Spleen (tissue), 11 donors: ENCODE data around the gene ABHD6. TPM values are rescaled to one million over a fixed set of nuclear protein-coding genes. Genes with fewer than 3 reads are reported as not detected.

ENCODE experiments used
- DNase-seq: peaks from one replicate; pipeline ENCODE4 v3.0.0-alpha.2; 2020
- H3K27ac ChIP-seq, 8 donors: fragments of 200-600 bp; sonication (generic) in 7 of 8; 1 replicate in 4 of 8; 2 replicates in 4 of 8; pipeline versions ENCODE4 v1.5.0 to v1.8.0; 2016 to 2021; ENCODE audit warnings: inconsistent platforms in 4 of 8, mild to moderate bottlenecking in 4 of 8, moderate library complexity in 1 of 8
- H3K27me3 ChIP-seq, 7 donors: fragments of 200-600 bp; sonication (generic) in 6 of 7; replicated peaks in 1 of 7; 1 replicate in 4 of 7; 2 replicates in 3 of 7; pipeline versions ENCODE4 v1.5.0 to v1.8.0; 2016 to 2021; ENCODE audit warnings: inconsistent platforms in 3 of 7, mild to moderate bottlenecking in 1 of 7
- H3K36me3 ChIP-seq, 6 donors: fragments of 200-600 bp; sonication (generic) in 5 of 6; 1 replicate in 4 of 6; 2 replicates in 2 of 6; pipeline versions ENCODE4 v1.5.0 to v1.8.0; 2016 to 2021; ENCODE audit warnings: inconsistent platforms in 2 of 6
- H3K4me1 ChIP-seq, 6 donors: fragments of 200-600 bp; sonication (generic) in 5 of 6; 1 replicate in 3 of 6; 2 replicates in 3 of 6; pipeline versions ENCODE4 v1.5.0 to v1.8.0; 2016 to 2021; ENCODE audit warnings: inconsistent platforms in 3 of 6
- H3K4me3 ChIP-seq, 8 donors: fragments of 200-600 bp; sonication (generic) in 7 of 8; 1 replicate in 4 of 8; 2 replicates in 4 of 8; pipeline versions ENCODE4 v1.5.0 to v1.8.0; 2016 to 2021; ENCODE audit warnings: inconsistent platforms in 4 of 8, mild to moderate bottlenecking in 4 of 8, moderate library complexity in 2 of 8
- H3K9me3 ChIP-seq, 8 donors: fragments of 200-600 bp; sonication (generic) in 7 of 8; 1 replicate in 4 of 8; 2 replicates in 4 of 8; pipeline versions ENCODE4 v1.5.0 to v1.8.0; 2016 to 2021; ENCODE audit warnings: inconsistent platforms in 4 of 8
- POLR2A ChIP-seq, 3 donors: fragments of 450-650 bp; IDR thresholded peaks; one replicate each; pipeline ENCODE4 v1.5.1; 2017; ENCODE audit warnings: antibody characterized with exemption in 3 of 3, mild to moderate bottlenecking in 1 of 3
- POLR2AphosphoS5 ChIP-seq, 3 donors: sonication (generic); formaldehyde crosslinking; IDR thresholded peaks; one replicate each; pipeline ENCODE4 v1.5.1; 2017; ENCODE audit warnings: antibody characterized with exemption in 3 of 3
- WGBS, 5 donors: extraction: QIAGEN DNeasy Blood & Tissue Kit in 3 of 5; methylation state at CpG; one replicate each; pipeline versions ENCODE4 v1.1.5 to v1.1.7; 2013 to 2018; 5-methylcytosine and 5-hydroxymethylcytosine counted together
- intact Hi-C: fragments of 100-400 bp; cut with DNase I; formaldehyde crosslinking; loops from one replicate; pipeline ENCODE4 v1.15.0; 2023; ENCODE audit warnings: low total_unique reads
- polyA plus RNA-seq, 3 donors: library from polyadenylated mRNA; stranded (reverse); fragments of 200-250 nt; gene quantifications; one replicate each; pipeline ENCODE4 v1.2.1, GENCODE V29; 2013
- total RNA-seq, 7 donors: library from RNA; depleted of rRNA in 3 of 7; stranded (reverse); fragments of >200 nt in 3 of 7; fragmentation: NEBNext Ultra II Directional in 4 of 7; extraction: Animal tissue kit (Norgen Biotek cat#: 25700) in 4 of 7; gene quantifications; one replicate each; pipeline versions ENCODE4 v1.1.0 to v1.2.1, GENCODE V29; 2016 to 2021
- TF ChIP-seq, protein P1 (sequence below), 11 experiments: fragments of 200-600 bp in 7 of 11; fragments of 450-650 bp in 4 of 11; sonication (generic) in 4 of 11; IDR thresholded peaks in 8 of 11; conservative IDR thresholded peaks in 3 of 11; 1 replicate in 7 of 11; 2 replicates in 4 of 11; pipeline versions ENCODE4 v1.4.0 to v1.8.0; 2016 to 2021; ENCODE audit warnings: antibody characterized with exemption in 11 of 11, inconsistent platforms in 4 of 11, mild to moderate bottlenecking in 1 of 11
- donor health status: healthy with polysubstance abuse.
- donor health status: DM: no; HTN: no; CAD: no; lungs with moderate emphysema.
- donor health status: DM: no; HTN: no; CAD: no.
- donor health status: Bipolar disorder and iron deficiency.
- donor health status: healthy.
- donor health status: DM: no; HTN: no; CAD: no.
- donor health status: DM: yes; HTN: yes; CAD: no.

The ABHD6 gene
- total and polyA plus RNA-seq, 10 donors: 17.2 to 79.9 (median 48.4) TPM

GRCh38 chr3:58236527-58237237, 910 bp upstream of the ABHD6 start:
- Histone ChIP-seq H3K4me1 (peaks cover 13 to 90% (median 63%) of the 10 kb centered on the region in 6 donors), H3K36me3 (no peaks in the 10 kb centered on the region), H3K27ac (peak overlapping the region; percentile 72 to 94 (median 88)), H3K4me3 (peak overlapping the region; percentile 82 to 99 (median 93)), H3K27me3 (no peaks in the 10 kb centered on the region), H3K9me3 (no peaks in the 10 kb centered on the region)
- DNase-seq: peak; percentile 85
- TF ChIP-seq POLR2AphosphoS5 (IDR thresholded peaks at IDR 0.05) (no peak), POLR2A (IDR thresholded peaks at IDR 0.05) (no peak)
- TF ChIP-seq, protein P1, sequence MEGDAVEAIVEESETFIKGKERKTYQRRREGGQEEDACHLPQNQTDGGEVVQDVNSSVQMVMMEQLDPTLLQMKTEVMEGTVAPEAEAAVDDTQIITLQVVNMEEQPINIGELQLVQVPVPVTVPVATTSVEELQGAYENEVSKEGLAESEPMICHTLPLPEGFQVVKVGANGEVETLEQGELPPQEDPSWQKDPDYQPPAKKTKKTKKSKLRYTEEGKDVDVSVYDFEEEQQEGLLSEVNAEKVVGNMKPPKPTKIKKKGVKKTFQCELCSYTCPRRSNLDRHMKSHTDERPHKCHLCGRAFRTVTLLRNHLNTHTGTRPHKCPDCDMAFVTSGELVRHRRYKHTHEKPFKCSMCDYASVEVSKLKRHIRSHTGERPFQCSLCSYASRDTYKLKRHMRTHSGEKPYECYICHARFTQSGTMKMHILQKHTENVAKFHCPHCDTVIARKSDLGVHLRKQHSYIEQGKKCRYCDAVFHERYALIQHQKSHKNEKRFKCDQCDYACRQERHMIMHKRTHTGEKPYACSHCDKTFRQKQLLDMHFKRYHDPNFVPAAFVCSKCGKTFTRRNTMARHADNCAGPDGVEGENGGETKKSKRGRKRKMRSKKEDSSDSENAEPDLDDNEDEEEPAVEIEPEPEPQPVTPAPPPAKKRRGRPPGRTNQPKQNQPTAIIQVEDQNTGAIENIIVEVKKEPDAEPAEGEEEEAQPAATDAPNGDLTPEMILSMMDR (IDR thresholded peaks at IDR 0.05 in 8 of 11, conservative IDR thresholded peaks at IDR 0.05 in 3 of 11): no peak
- WGBS, 5 donors: 15 to 18% (median 17%) methylated on average over 21 to 24 of the region's 24 CpGs
- intact Hi-C loops: no loop called here

- peaks cover 14 to 85% (median 63%) of the 10 kb centered on the region in 6 donors for H3K4me1 ChIP-seq
- H3K9me3 ChIP-seq: no peaks in the 10 kb centered on the region
- H3K36me3 ChIP-seq: no peaks in the 10 kb centered on the region
- TF ChIP-seq, protein P1 (IDR thresholded peaks at IDR 0.05 in 8 of 11, conservative IDR thresholded peaks at IDR 0.05 in 3 of 11): no peak
- no peak for TF ChIP-seq POLR2A (IDR thresholded peaks at IDR 0.05)
- TF ChIP-seq POLR2AphosphoS5 (IDR thresholded peaks at IDR 0.05): peak in 2 of 3 donors; percentile 54 to 62
- DNase-seq: peak; percentile 90
- intact Hi-C loops: no loop called here
- peak overlapping the region; percentile 72 to 94 (median 88) for H3K27ac ChIP-seq
- 0 to 2% (median 1%) methylated on average over 41 to 53 of the region's 53 CpGs for WGBS, 5 donors
- H3K27me3 ChIP-seq: no peaks in the 10 kb centered on the region
- H3K4me3 ChIP-seq: peak overlapping the region; percentile 82 to 99 (median 93)
These were observed 519 bp downstream of the ABHD6 start for GRCh38 chr3:58237941-58238681.

GRCh38 chr3:58238830-58239229, 1.2 kb downstream of the ABHD6 start:
- 59 to 74% (median 65%) methylated on average over 7 of the region's 7 CpGs for WGBS, 5 donors
- Histone ChIP-seq H3K9me3 (no peaks in the 10 kb centered on the region), H3K4me1 (peaks cover 14 to 78% (median 58%) of the 10 kb centered on the region in 6 donors), H3K27ac (peak overlapping the region in 5 of 8 donors; percentile 87 to 94 (median 88)), H3K27me3 (no peaks in the 10 kb centered on the region), H3K4me3 (peak overlapping the region; percentile 82 to 99 (median 93)), H3K36me3 (no peaks in the 10 kb centered on the region)
- DNase-seq: no peak
- TF ChIP-seq, protein P1 (IDR thresholded peaks at IDR 0.05 in 8 of 11, conservative IDR thresholded peaks at IDR 0.05 in 3 of 11): no peak
- TF ChIP-seq POLR2AphosphoS5 (IDR thresholded peaks at IDR 0.05): no peak
- no peak for TF ChIP-seq POLR2A (IDR thresholded peaks at IDR 0.05)
- intact Hi-C loops: no loop called here
